Osteoblast (primary cell): ENCODE measurements around the gene ACOX1. TPM values are rescaled to one million over a fixed set of nuclear protein-coding genes. Genes with fewer than 3 reads are reported as not detected.

Experiments
- DNase-seq: peaks from one replicate; pipeline ENCODE4 v3.0.0; 2011; ENCODE audit warnings: low spot score, mixed read lengths; ENCODE audit not compliant: insufficient read length; ENCODE audit errors: missing footprints
- H2AFZ ChIP-seq: 2 replicates; pipeline ENCODE4 v1.6.0; 2011; ENCODE audit warnings: mild to moderate bottlenecking, low read length
- H3K27ac ChIP-seq: 2 replicates; pipeline ENCODE4 v1.5.1; 2011; ENCODE audit warnings: mild to moderate bottlenecking, low read depth, low read length, moderate library complexity
- H3K27me3 ChIP-seq: 2 replicates; pipeline ENCODE4 v1.6.0; 2012; ENCODE audit warnings: mild to moderate bottlenecking, control low read depth, inconsistent platforms, low read length, moderate library complexity; ENCODE audit not compliant: insufficient read depth
- H3K36me3 ChIP-seq: 2 replicates; pipeline ENCODE4 v1.5.1; 2011; ENCODE audit warnings: mild to moderate bottlenecking, low read length, control low read depth, moderate library complexity; ENCODE audit not compliant: insufficient read depth
- H3K4me1 ChIP-seq: 2 replicates; pipeline ENCODE4 v1.5.1; 2011; ENCODE audit warnings: mild to moderate bottlenecking, low read length, control low read depth, moderate library complexity; ENCODE audit not compliant: insufficient read depth
- H3K4me2 ChIP-seq: 2 replicates; pipeline ENCODE4 v1.6.0; 2011; ENCODE audit warnings: mild to moderate bottlenecking, low read length; ENCODE audit not compliant: insufficient read depth
- H3K4me3 ChIP-seq: fragments of 200-600 bp; sonication (generic); 3 replicates; pipeline ENCODE4 v1.5.1; 2012; ENCODE audit warnings: mild to moderate bottlenecking, low read length, inconsistent platforms; ENCODE audit not compliant: insufficient read depth
- H3K79me2 ChIP-seq: 2 replicates; pipeline ENCODE4 v1.6.0; 2012; ENCODE audit warnings: mild to moderate bottlenecking, low read length, control low read depth, inconsistent platforms; ENCODE audit not compliant: insufficient read depth
- H3K9me3 ChIP-seq: 2 replicates; pipeline ENCODE4 v1.5.1; 2011; ENCODE audit warnings: low read depth, low read length, control low read depth
- H4K20me1 ChIP-seq: 2 replicates; pipeline ENCODE4 v1.6.0; 2012; ENCODE audit warnings: mild to moderate bottlenecking, low read length, control low read depth; ENCODE audit not compliant: insufficient read depth
- total RNA-seq: library from RNA; depleted of rRNA; stranded (reverse); fragments of >200 nt; gene quantifications from 2 replicates; pipeline ENCODE4 v1.2.3, GENCODE V29; 2012
- TF ChIP-seq, protein P1 (sequence below): IDR thresholded peaks from 2 replicates; pipeline ENCODE4 v1.5.1; 2011; ENCODE audit warnings: mild to moderate bottlenecking, low read depth, low read length, moderate library complexity; ENCODE audit errors: extremely low read depth

The ACOX1 gene
- total RNA-seq, 1 donor: 59.4 TPM

- Histone ChIP-seq H3K4me3 (no peak overlapping the region), H3K4me2 (no peak overlapping the region), H3K79me2 (peaks cover 7% of the 10 kb centered on the region), H3K9me3 (no peaks in the 10 kb centered on the region), H3K4me1 (peaks cover 10% of the 10 kb centered on the region), H3K27me3 (no peaks in the 10 kb centered on the region), H2AFZ (no peak overlapping the region), H3K27ac (no peak overlapping the region), H3K36me3 (peaks cover 8% of the 10 kb centered on the region), H4K20me1 (no peaks in the 10 kb centered on the region)
- TF ChIP-seq, protein P1, sequence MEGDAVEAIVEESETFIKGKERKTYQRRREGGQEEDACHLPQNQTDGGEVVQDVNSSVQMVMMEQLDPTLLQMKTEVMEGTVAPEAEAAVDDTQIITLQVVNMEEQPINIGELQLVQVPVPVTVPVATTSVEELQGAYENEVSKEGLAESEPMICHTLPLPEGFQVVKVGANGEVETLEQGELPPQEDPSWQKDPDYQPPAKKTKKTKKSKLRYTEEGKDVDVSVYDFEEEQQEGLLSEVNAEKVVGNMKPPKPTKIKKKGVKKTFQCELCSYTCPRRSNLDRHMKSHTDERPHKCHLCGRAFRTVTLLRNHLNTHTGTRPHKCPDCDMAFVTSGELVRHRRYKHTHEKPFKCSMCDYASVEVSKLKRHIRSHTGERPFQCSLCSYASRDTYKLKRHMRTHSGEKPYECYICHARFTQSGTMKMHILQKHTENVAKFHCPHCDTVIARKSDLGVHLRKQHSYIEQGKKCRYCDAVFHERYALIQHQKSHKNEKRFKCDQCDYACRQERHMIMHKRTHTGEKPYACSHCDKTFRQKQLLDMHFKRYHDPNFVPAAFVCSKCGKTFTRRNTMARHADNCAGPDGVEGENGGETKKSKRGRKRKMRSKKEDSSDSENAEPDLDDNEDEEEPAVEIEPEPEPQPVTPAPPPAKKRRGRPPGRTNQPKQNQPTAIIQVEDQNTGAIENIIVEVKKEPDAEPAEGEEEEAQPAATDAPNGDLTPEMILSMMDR: no peak
- DNase-seq: peak; percentile 92
Measured at GRCh38 chr17:75908201-75908600, 70.8 kb downstream of the ACOX1 start.

DNA sequence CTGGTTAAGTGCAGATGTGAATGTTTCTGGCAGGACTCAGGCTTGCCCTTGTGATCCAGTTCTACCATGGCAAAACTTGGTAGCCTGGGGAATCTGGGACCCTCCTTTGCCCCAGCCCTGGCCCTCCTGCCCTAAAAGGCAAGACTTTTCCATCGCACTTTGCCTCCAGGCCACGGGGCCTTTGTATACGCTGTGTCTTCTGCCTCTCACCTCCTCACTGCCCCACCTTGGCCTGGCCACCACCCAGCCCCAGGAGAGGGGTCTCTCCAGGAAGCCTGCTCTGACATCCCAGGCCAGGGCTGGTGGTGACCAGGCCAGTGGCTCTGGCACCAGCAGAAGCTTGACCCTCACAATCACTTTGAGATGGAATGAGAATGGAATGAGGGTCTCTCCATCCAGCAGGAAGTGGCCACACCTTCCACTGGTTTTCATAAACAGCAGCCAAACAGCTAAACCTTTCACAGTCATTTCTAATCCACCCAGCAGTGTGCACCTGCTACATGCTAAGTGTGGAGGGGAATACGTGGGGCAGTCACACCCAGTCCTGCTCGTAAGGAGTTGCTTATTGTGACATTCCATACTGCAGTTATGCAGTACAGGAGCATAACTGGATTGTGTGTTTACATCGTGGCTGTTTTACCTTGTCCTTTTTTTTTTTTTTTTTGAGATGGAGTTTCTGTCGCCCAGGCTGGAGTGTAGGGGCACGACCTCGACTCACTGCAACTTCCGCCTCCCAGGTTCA, 72.7 kb downstream of the ACOX1 start:
- DNase-seq: peak; percentile 62
- Histone ChIP-seq H4K20me1 (no peaks in the 10 kb centered on the region), H3K4me2 (no peak overlapping the region), H3K79me2 (peaks cover 7% of the 10 kb centered on the region), H3K4me1 (peaks cover 10% of the 10 kb centered on the region), H3K9me3 (no peaks in the 10 kb centered on the region), H3K36me3 (peaks cover 12% of the 10 kb centered on the region), H3K4me3 (no peak overlapping the region), H3K27me3 (no peaks in the 10 kb centered on the region), H2AFZ (no peak overlapping the region), H3K27ac (no peak overlapping the region)
- TF ChIP-seq, protein P1: no peak

- peak; percentile 99 for DNase-seq
- Histone ChIP-seq H3K9me3 (no peaks in the 10 kb centered on the region), H3K4me3 (peak within 1 kb of the TSS; percentile 83), H3K27me3 (no peaks in the 10 kb centered on the region), H2AFZ (peak within 1 kb of the TSS; percentile 88), H3K36me3 (peaks cover 18% of the 10 kb centered on the region), H4K20me1 (no peaks in the 10 kb centered on the region), H3K79me2 (peaks cover 7% of the 10 kb centered on the region), H3K27ac (peak within 1 kb of the TSS; percentile 56), H3K4me1 (peaks cover 9% of the 10 kb centered on the region), H3K4me2 (peak within 1 kb of the TSS; percentile 83)
- TF ChIP-seq, protein P1: peak; percentile 82
Measured at GRCh38 chr17:75904749-75905521, 74.0 kb downstream of the ACOX1 start, which contains the start of gene MRPL38. Gene MRPL38, minus strand, starts transcription at chr17:75904884. Its CDS starts 9 bp downstream, at chr17:75904875.

- Histone ChIP-seq H3K4me1 (peaks cover 8% of the 10 kb centered on the region), H3K4me2 (no peak overlapping the region), H3K79me2 (peaks cover 7% of the 10 kb centered on the region), H3K36me3 (peaks cover 39% of the 10 kb centered on the region), H3K9me3 (no peaks in the 10 kb centered on the region), H4K20me1 (no peaks in the 10 kb centered on the region), H2AFZ (no peak overlapping the region), H3K27me3 (no peaks in the 10 kb centered on the region), H3K4me3 (no peak overlapping the region), H3K27ac (no peak overlapping the region)
- DNase-seq: peak; percentile 30
- TF ChIP-seq, protein P1: no peak
Measured at GRCh38 chr17:75902406-75902805, 76.6 kb downstream of the ACOX1 start.
